Kidney (tissue), 14 donors: ENCODE data around the gene EHBP1. TPM values are rescaled to one million over a fixed set of nuclear protein-coding genes. Genes with fewer than 3 reads are reported as not detected.
A peak's percentile ranks its signal among the peaks of the same experiment; 100 is the strongest.

Experiments
- DNase-seq, 5 donors: peaks; one replicate each; pipeline ENCODE4 v3.0.0-alpha.2; 2013 to 2020
- FAIRE-seq: peaks from 2 replicates; lab custom pipeline; 2012; peaks lifted over from hg19 to GRCh38; lab: Jason Lieb, UNC
- H3K27ac ChIP-seq, 2 donors: one replicate each; pipeline ENCODE4 v1.7.0; 2013; ENCODE audit warnings: low read depth in 2 of 2, low read length in 2 of 2, inconsistent platforms in 1 of 2
- H3K27me3 ChIP-seq: one replicate; pipeline ENCODE4 v1.7.1; 2013; ENCODE audit warnings: low read length, inconsistent platforms; ENCODE audit not compliant: control insufficient read depth, insufficient read depth
- H3K36me3 ChIP-seq, 3 donors: one replicate each; pipeline versions ENCODE4 v1.7.0 to v1.7.1; 2013; ENCODE audit warnings: low read length in 3 of 3, control low read depth in 1 of 3, inconsistent platforms in 1 of 3; ENCODE audit not compliant: insufficient read depth in 3 of 3, control insufficient read depth in 2 of 3
- H3K4me1 ChIP-seq, 3 donors: one replicate each; pipeline versions ENCODE4 v1.7.0 to v1.7.1; 2013; ENCODE audit warnings: low read length in 3 of 3, inconsistent platforms in 1 of 3, low read depth in 1 of 3; ENCODE audit not compliant: control insufficient read depth in 2 of 3, insufficient read depth in 2 of 3
- H3K4me3 ChIP-seq, 3 donors: one replicate each; pipeline versions ENCODE4 v1.7.0 to v1.8.1; 2013; ENCODE audit warnings: low read length in 3 of 3, control low read depth in 1 of 3, inconsistent platforms in 1 of 3
- H3K9ac ChIP-seq, 3 donors: one replicate each; pipeline versions ENCODE4 v1.7.0 to v1.7.1; 2013; ENCODE audit warnings: low read length in 3 of 3, control low read depth in 1 of 3, inconsistent platforms in 1 of 3
- H3K9me3 ChIP-seq, 3 donors: one replicate each; pipeline versions ENCODE4 v1.7.0 to v1.7.1; 2013; ENCODE audit warnings: low read length in 3 of 3, control low read depth in 1 of 3, inconsistent platforms in 1 of 3; ENCODE audit not compliant: control insufficient read depth in 2 of 3, insufficient read depth in 1 of 3
- CTCF ChIP-seq: IDR thresholded peaks from 3 replicates; pipeline ENCODE4 v1.5.1; 2012; ENCODE audit warnings: mild to moderate bottlenecking, moderate library complexity, borderline replicate concordance; ENCODE audit not compliant: insufficient read depth; ENCODE audit errors: extremely low read depth
- intact Hi-C: fragments of 100-400 bp; cut with DNase I; formaldehyde crosslinking; loops from one replicate; pipeline ENCODE4 v1.11.1; 2022
- polyA plus RNA-seq: library from polyadenylated mRNA; stranded (reverse); fragments of 350-450 nt; fragmentation: Illumina TruSeq; extraction: RNeasy Lipid Tissue Mini Kit (QIAGEN cat#74804); gene quantifications from one replicate; pipeline ENCODE4 v1.2.3, GENCODE V29; 2014; ENCODE audit warnings: low read depth, low replicate concordance; ENCODE audit not compliant: insufficient read depth
- total RNA-seq: library from RNA; stranded (reverse); fragmentation: NEBNext Ultra II Directional; extraction: Animal tissue kit (Norgen Biotek cat#: 25700); gene quantifications from one replicate; pipeline ENCODE4 v1.2.1, GENCODE V29; 2021
- donor health status: control.
- donor health status: control.
- donor health status: control.
- donor health status: control.
- donor health status: control.
- donor health status: DM: yes; HTN: yes; CAD: no.
- donor health status: Normal renal cell carcinoma (clear cell type).

EHBP1 gene
- total and polyA plus RNA-seq, 2 donors from 2014 or later: 12.5 to 42.7 TPM

- H3K27ac ChIP-seq: no peak overlapping the region
- no peak overlapping the region for H3K9ac ChIP-seq
- no peaks in the 10 kb centered on the region for H3K36me3 ChIP-seq
- H3K4me3 ChIP-seq: no peak overlapping the region
- intact Hi-C loops: no loop called here
- no peaks in the 10 kb centered on the region for H3K4me1 ChIP-seq
- no peak for DNase-seq
- H3K9me3 ChIP-seq: no peaks in the 10 kb centered on the region
- no peak for TF ChIP-seq CTCF
- FAIRE-seq: no peak
- no peaks in the 10 kb centered on the region for H3K27me3 ChIP-seq
Measured at GRCh38 chr2:62691186-62691585, 14.3 kb upstream of the EHBP1 start.

- H3K36me3 ChIP-seq: no peaks in the 10 kb centered on the region
- H3K27ac ChIP-seq: no peak overlapping the region
- TF ChIP-seq CTCF: no peak
- no peaks in the 10 kb centered on the region for H3K27me3 ChIP-seq
- intact Hi-C loops: no loop called here
- DNase-seq (no peak), FAIRE-seq (no peak)
- H3K4me1 ChIP-seq: no peaks in the 10 kb centered on the region
- no peak overlapping the region for H3K4me3 ChIP-seq
- H3K9me3 ChIP-seq: no peaks in the 10 kb centered on the region
- no peak overlapping the region for H3K9ac ChIP-seq
Measured at GRCh38 chr2:62692225-62692624, 13.3 kb upstream of the EHBP1 start.

GRCh38 chr2:62698653-62699052 lies 6.9 kb upstream of the EHBP1 start:
- no peak for DNase-seq
- H3K9me3 ChIP-seq: no peaks in the 10 kb centered on the region
- FAIRE-seq: no peak
- no peak for TF ChIP-seq CTCF
- no peak overlapping the region for H3K27ac ChIP-seq
- no peak overlapping the region for H3K9ac ChIP-seq
- no peaks in the 10 kb centered on the region for H3K36me3 ChIP-seq
- H3K27me3 ChIP-seq: no peaks in the 10 kb centered on the region
- no peak overlapping the region for H3K4me3 ChIP-seq
- H3K4me1 ChIP-seq: peaks cover 0 to 4% (median 0%) of the 10 kb centered on the region in 3 donors
- intact Hi-C loops: no loop called here

- Histone ChIP-seq H3K36me3 (peaks cover 0 to 2% (median 0%) of the 10 kb centered on the region in 3 donors), H3K9ac (peak overlapping the region; percentile 61 to 79 (median 74)), H3K9me3 (no peaks in the 10 kb centered on the region), H3K4me1 (peaks cover 0 to 13% (median 7%) of the 10 kb centered on the region in 3 donors), H3K4me3 (peak overlapping the region; percentile 77 to 87 (median 86)), H3K27ac (peak overlapping the region; percentile 73 to 95), H3K27me3 (no peaks in the 10 kb centered on the region)
- intact Hi-C loops: no loop called here
- FAIRE-seq: no peak
- no peak for DNase-seq
- no peak for TF ChIP-seq CTCF
Measured at GRCh38 chr2:62704654-62705006, 883 bp upstream of the EHBP1 start.
